ENCODE measurements around the gene OR52K1. TPM values are rescaled to one million over a fixed set of nuclear protein-coding genes. Genes with fewer than 3 reads are reported as not detected.

OR52K1 gene
- total RNA-seq (2012; rRNA removed), result not detected in 2 replicates

DNA sequence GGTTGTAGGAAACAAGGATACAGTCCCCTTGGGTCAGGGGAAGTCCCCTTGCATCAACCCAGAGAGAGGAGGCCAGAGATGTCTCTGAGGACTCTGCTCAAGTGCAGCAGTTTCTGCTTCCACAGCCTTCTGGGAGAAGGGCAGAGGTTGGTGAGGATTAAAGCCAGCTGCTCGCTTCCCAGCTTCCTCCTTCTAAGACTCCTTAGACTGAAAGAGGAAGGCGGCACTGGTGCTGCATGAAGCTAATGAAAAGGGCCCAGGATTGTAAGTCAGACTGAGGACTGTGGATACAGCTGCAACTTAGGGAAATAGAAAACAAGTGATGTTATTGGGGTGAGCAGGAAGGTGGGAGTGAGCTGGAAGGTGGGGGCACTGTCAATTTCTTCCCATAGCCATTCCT, at the start of gene OR52K1:
OR52K1 (plus strand) TSS at position 202 of the 400 bp plus-strand sequence. CDS start 6,255 bp downstream, outside the sequence.
- no peak within 1 kb of the TSS for H3K4me2 ChIP-seq (ENCODE audit: low read length)
- no peak within 1 kb of the TSS for H3K4me3 ChIP-seq (ENCODE audit: low read length)
- H3K36me3 ChIP-seq (ENCODE audit: insufficient read depth, low read length), result no peaks in the 10 kb centered on the region
- H3K27me3 ChIP-seq (ENCODE audit: control insufficient read depth, insufficient read depth, low read length), result peaks cover 7% of the 10 kb centered on the region
- no peak within 1 kb of the TSS for H3K9ac ChIP-seq (ENCODE audit: low read depth, low read length)
- no peaks in the 10 kb centered on the region for H3K9me3 ChIP-seq (replicated peaks; ENCODE audit: low read length)
- H3K4me1 ChIP-seq (ENCODE audit: control insufficient read depth, insufficient read depth, low read length), result peaks cover 8% of the 10 kb centered on the region

DNA sequence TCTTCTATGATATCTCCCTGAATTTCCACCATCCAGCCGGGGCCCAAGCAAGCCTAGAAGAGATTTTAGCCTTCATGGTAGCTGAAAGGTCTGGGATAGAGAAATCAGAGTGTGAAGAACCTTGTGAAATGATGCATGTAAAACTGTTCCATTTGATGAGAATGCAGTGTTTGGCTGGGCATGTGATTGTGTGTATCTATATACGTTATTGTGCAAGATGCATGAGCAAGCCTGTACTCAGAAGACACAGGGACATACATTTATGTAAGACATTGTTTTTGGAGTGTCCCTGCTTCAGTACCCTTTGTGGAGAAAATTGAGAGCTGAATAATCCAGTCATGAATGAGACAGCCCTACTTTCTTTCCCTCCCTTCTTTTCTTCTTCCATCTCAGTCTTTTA, 48.6 kb upstream of the OR52K1 start:
- H3K4me3 ChIP-seq (ENCODE audit: low read length), result no peak overlapping the region
- no peak overlapping the region for H3K4me2 ChIP-seq (ENCODE audit: low read length)
- H3K9ac ChIP-seq (ENCODE audit: low read depth, low read length), result no peak overlapping the region
- H3K9me3 ChIP-seq (replicated peaks; ENCODE audit: low read length), result no peaks in the 10 kb centered on the region
- H3K4me1 ChIP-seq (ENCODE audit: control insufficient read depth, insufficient read depth, low read length), result no peaks in the 10 kb centered on the region
- no peaks in the 10 kb centered on the region for H3K27me3 ChIP-seq (ENCODE audit: control insufficient read depth, insufficient read depth, low read length)
- H3K36me3 ChIP-seq (ENCODE audit: insufficient read depth, low read length), result no peaks in the 10 kb centered on the region

DNA sequence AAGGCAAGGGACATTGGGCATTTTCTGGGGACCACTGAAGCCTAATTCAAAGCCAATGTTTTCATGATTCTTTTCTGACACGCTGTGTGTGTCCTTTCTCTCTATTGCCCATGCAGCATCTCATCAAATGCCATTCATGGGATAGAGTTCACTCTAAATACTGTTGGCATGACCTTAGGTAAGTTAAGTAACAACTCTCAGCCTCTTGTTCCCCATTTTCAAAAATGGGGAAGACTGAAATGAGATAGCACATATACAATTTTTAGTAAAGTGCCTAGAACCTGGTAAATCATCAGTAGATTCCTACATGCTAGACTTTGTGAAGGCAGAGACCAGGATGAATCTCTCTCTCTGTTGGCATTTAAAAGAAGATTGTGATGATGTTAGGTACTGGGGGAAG, 46.0 kb upstream of the OR52K1 start:
- Histone ChIP-seq H3K9ac (ENCODE audit: low read depth, low read length) (no peak overlapping the region), H3K4me2 (ENCODE audit: low read length) (no peak overlapping the region), H3K4me1 (ENCODE audit: control insufficient read depth, insufficient read depth, low read length) (no peaks in the 10 kb centered on the region), H3K9me3 (replicated peaks; ENCODE audit: low read length) (no peaks in the 10 kb centered on the region), H3K27me3 (ENCODE audit: control insufficient read depth, insufficient read depth, low read length) (no peaks in the 10 kb centered on the region), H3K36me3 (ENCODE audit: insufficient read depth, low read length) (no peaks in the 10 kb centered on the region), H3K4me3 (ENCODE audit: low read length) (no peak overlapping the region)

DNA sequence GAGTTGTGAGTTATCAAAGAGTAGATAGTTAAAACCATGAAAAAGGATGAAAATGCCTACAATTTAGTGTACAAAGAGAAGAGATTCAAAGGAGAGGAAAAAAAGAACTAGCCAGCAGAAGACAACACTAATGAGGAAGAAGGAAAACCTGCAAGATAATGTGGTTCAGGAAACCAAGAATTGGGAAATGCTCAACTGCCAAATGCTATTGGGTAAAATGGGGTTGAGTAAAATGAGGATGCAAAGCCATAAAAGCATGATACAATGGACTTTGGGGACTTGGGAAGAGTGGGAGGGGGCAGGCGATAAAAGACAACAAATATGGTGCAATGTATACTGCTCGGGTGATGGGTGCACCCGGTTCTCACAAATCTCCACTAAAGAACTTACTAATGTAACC, 40.9 kb upstream of the OR52K1 start:
- H3K9ac ChIP-seq (ENCODE audit: low read depth, low read length), result no peak overlapping the region
- no peak overlapping the region for H3K4me3 ChIP-seq (ENCODE audit: low read length)
- no peaks in the 10 kb centered on the region for H3K4me1 ChIP-seq (ENCODE audit: control insufficient read depth, insufficient read depth, low read length)
- no peak overlapping the region for H3K4me2 ChIP-seq (ENCODE audit: low read length)
- H3K36me3 ChIP-seq (ENCODE audit: insufficient read depth, low read length), result no peaks in the 10 kb centered on the region
- H3K9me3 ChIP-seq (replicated peaks; ENCODE audit: low read length), result no peaks in the 10 kb centered on the region
- H3K27me3 ChIP-seq (ENCODE audit: control insufficient read depth, insufficient read depth, low read length), result no peaks in the 10 kb centered on the region

DNA sequence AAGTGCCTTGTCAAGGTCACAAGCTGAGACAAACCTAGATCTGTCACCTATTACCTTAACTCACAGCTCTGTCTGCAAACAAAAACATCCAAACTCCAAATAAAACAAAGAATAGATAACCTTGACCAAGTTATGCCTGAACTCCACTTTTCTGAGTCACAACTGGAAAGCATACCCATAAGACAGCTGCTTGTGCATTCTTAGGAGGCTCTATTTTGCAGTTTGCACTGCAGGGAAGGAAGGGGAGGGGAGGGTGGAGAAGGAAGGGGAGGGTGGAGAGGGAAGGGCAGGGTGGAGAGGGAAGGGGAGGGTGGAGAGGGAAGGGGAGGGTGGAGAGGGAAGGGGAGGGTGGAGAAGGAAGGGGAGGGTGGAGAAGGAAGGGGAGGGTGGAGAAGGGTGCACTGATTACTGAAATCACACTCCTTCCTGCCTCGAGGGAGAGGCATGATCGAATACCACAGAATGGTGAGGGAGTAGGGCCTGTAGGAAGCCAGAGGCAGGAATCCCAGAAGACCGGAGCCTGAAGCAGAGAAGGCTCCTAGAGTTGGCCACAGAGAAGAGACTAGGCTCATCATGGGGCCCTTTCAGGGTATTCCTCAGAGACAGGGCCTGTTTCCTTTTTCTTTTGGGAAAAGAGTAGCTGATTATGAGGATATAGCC, 39.1 kb upstream of the OR52K1 start:
- no peak overlapping the region for H3K4me3 ChIP-seq (ENCODE audit: low read length)
- H3K36me3 ChIP-seq (ENCODE audit: insufficient read depth, low read length), result no peaks in the 10 kb centered on the region
- H3K9ac ChIP-seq (ENCODE audit: low read depth, low read length), result no peak overlapping the region
- no peak overlapping the region for H3K4me2 ChIP-seq (ENCODE audit: low read length)
- no peaks in the 10 kb centered on the region for H3K27me3 ChIP-seq (ENCODE audit: control insufficient read depth, insufficient read depth, low read length)
- H3K9me3 ChIP-seq (replicated peaks; ENCODE audit: low read length), result no peaks in the 10 kb centered on the region
- H3K4me1 ChIP-seq (ENCODE audit: control insufficient read depth, insufficient read depth, low read length), result no peaks in the 10 kb centered on the region

DNA sequence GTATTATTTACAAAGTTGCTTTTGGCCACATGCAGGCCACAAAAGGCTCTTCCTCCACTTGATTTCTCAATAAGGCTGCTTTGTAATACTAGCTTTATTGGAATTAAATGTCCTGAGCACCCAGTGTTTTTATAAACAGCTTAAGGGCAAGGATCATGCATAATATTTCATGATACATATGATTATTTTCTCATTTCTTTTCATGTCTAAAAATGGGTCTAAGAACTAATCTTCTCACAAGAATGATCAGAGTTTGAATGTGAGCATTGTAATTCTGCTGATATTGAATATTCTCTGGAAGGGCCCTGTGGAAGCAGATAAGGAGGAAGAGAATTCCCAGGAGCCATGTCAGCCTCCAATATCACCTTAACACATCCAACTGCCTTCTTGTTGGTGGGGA, 33.5 kb upstream of the OR52K1 start, which contains the start of gene OR52K2:
OR52K2 (plus strand) TSS at position 301 of the 400 bp plus-strand sequence; CDS start at position 346, 45 bp downstream.
- Histone ChIP-seq H3K36me3 (ENCODE audit: insufficient read depth, low read length) (no peaks in the 10 kb centered on the region), H3K4me1 (ENCODE audit: control insufficient read depth, insufficient read depth, low read length) (no peaks in the 10 kb centered on the region), H3K9me3 (replicated peaks; ENCODE audit: low read length) (no peaks in the 10 kb centered on the region), H3K4me3 (ENCODE audit: low read length) (no peak within 1 kb of the TSS), H3K4me2 (ENCODE audit: low read length) (no peak within 1 kb of the TSS), H3K27me3 (ENCODE audit: control insufficient read depth, insufficient read depth, low read length) (no peaks in the 10 kb centered on the region), H3K9ac (ENCODE audit: low read depth, low read length) (no peak within 1 kb of the TSS)

DNA sequence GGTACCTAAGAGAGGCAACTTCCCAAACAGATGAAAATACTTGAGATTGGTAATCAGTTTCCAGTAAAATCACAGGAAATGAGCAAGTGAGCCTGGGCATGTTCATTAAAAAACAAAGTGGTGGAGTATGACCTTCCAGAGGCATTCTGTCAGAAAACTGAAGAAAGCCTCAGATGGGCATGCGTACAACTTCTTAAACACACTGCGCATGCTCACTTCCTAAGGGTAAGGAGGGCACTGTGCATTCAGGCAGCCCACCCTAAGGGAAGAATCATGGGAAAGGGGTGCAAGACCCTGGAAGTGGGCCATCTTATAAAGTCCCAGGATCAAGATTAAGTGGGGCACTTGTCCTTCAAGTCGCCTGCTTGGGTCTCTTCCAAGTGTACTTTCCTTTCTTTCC, 29.3 kb upstream of the OR52K1 start:
- Histone ChIP-seq H3K4me2 (ENCODE audit: low read length) (no peak overlapping the region), H3K9ac (ENCODE audit: low read depth, low read length) (no peak overlapping the region), H3K27me3 (ENCODE audit: control insufficient read depth, insufficient read depth, low read length) (no peaks in the 10 kb centered on the region), H3K4me3 (ENCODE audit: low read length) (no peak overlapping the region), H3K9me3 (replicated peaks; ENCODE audit: low read length) (no peaks in the 10 kb centered on the region), H3K36me3 (ENCODE audit: insufficient read depth, low read length) (no peaks in the 10 kb centered on the region), H3K4me1 (ENCODE audit: control insufficient read depth, insufficient read depth, low read length) (no peaks in the 10 kb centered on the region)

DNA sequence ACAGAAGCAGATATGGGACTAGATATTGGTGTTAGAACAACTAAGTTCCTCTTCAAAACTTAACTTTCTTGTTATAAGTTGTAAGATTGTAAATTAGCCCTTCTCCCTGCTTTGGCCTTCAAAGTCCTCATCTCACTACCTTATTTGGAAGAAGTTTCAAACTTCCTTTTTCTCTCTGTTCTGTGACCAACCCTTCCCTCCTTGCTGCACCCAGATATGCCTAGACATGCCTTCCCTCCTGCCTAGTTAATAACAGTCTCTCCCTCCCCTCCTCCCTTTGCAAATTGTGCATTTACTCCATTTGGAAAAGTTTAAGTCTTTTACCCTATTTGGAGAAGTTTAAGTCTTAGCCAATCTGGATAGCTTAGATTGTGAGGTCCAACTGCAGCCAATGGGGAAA, 28.4 kb upstream of the OR52K1 start:
- no peaks in the 10 kb centered on the region for H3K36me3 ChIP-seq (ENCODE audit: insufficient read depth, low read length)
- no peaks in the 10 kb centered on the region for H3K9me3 ChIP-seq (replicated peaks; ENCODE audit: low read length)
- no peak overlapping the region for H3K4me2 ChIP-seq (ENCODE audit: low read length)
- no peak overlapping the region for H3K4me3 ChIP-seq (ENCODE audit: low read length)
- no peaks in the 10 kb centered on the region for H3K27me3 ChIP-seq (ENCODE audit: control insufficient read depth, insufficient read depth, low read length)
- H3K4me1 ChIP-seq (ENCODE audit: control insufficient read depth, insufficient read depth, low read length), result no peaks in the 10 kb centered on the region
- no peak overlapping the region for H3K9ac ChIP-seq (ENCODE audit: low read depth, low read length)

DNA sequence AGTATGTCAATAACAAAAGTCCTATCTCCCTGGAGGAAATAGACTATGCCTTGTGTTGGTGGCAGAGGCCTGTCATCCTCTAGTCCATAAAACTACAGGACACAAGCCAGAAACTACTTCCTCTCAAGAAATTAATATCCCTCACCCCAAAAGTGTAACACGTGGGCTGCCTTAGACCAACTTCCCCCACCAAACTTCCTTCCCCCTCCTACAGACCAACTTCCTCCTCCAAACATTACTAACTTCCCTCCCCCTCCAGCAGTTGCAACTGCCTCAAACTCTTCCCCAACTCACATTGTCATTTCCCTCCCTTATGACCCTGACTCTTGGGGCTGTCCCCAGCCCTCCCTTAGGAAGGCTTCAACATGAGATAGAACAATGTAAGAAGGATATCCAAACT, 27.0 kb upstream of the OR52K1 start:
- H3K27me3 ChIP-seq (ENCODE audit: control insufficient read depth, insufficient read depth, low read length), result no peaks in the 10 kb centered on the region
- no peak overlapping the region for H3K9ac ChIP-seq (ENCODE audit: low read depth, low read length)
- no peaks in the 10 kb centered on the region for H3K9me3 ChIP-seq (replicated peaks; ENCODE audit: low read length)
- no peaks in the 10 kb centered on the region for H3K36me3 ChIP-seq (ENCODE audit: insufficient read depth, low read length)
- no peak overlapping the region for H3K4me3 ChIP-seq (ENCODE audit: low read length)
- H3K4me1 ChIP-seq (ENCODE audit: control insufficient read depth, insufficient read depth, low read length), result no peaks in the 10 kb centered on the region
- no peak overlapping the region for H3K4me2 ChIP-seq (ENCODE audit: low read length)

DNA sequence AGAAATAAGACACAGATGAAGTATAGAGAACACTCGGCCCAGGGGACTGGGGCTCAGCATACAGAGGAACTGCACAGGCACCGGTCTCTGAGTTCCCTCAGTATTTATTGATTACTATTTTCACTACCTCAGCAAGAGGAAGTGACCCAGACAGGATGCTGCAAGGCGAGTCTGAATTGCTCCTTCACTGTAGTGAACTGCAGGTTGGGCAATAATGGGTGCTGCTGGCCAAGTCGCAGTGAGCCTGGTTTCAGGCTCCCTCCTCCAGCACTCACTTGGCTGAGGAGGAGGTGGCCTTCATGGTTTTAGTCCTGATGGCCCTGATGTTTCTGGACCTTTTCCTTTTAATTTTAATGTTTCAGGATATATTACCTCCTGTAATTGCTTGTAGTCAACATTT, 22.9 kb upstream of the OR52K1 start:
- no peaks in the 10 kb centered on the region for H3K27me3 ChIP-seq (ENCODE audit: control insufficient read depth, insufficient read depth, low read length)
- H3K4me1 ChIP-seq (ENCODE audit: control insufficient read depth, insufficient read depth, low read length), result no peaks in the 10 kb centered on the region
- H3K9me3 ChIP-seq (replicated peaks; ENCODE audit: low read length), result no peaks in the 10 kb centered on the region
- no peak overlapping the region for H3K9ac ChIP-seq (ENCODE audit: low read depth, low read length)
- no peak overlapping the region for H3K4me3 ChIP-seq (ENCODE audit: low read length)
- no peak overlapping the region for H3K4me2 ChIP-seq (ENCODE audit: low read length)
- no peaks in the 10 kb centered on the region for H3K36me3 ChIP-seq (ENCODE audit: insufficient read depth, low read length)

DNA sequence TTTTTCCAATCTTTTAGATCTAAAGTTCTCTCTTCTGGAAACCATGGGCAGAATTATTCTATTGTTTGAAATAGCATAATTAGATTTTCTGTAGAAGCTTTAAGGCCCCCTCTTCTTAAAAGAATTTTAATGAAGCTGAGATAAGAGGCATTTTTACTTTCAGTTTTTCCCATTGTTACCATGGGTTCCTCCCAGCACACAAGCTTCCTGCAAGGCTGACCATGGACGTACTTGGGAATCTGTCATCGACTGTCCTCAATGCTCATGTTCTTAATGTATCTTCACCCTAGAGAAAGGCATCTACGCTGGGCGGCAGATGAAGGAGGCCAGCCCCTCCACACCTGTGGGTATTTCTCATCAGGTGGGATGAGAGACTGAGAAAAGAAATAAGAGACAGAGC, 22.3 kb upstream of the OR52K1 start:
- H3K9ac ChIP-seq (ENCODE audit: low read depth, low read length), result no peak overlapping the region
- no peak overlapping the region for H3K4me2 ChIP-seq (ENCODE audit: low read length)
- H3K36me3 ChIP-seq (ENCODE audit: insufficient read depth, low read length), result no peaks in the 10 kb centered on the region
- no peaks in the 10 kb centered on the region for H3K9me3 ChIP-seq (replicated peaks; ENCODE audit: low read length)
- no peaks in the 10 kb centered on the region for H3K27me3 ChIP-seq (ENCODE audit: control insufficient read depth, insufficient read depth, low read length)
- H3K4me1 ChIP-seq (ENCODE audit: control insufficient read depth, insufficient read depth, low read length), result no peaks in the 10 kb centered on the region
- no peak overlapping the region for H3K4me3 ChIP-seq (ENCODE audit: low read length)
